Gastroesophageal sphincter (tissue), 3 donors: ENCODE data around the gene ACTN4.

Experiments used
- CTCF ChIP-seq, 4 experiments: fragments of 200-600 bp in 2 of 4; fragments of 450-650 bp in 2 of 4; sonication (generic) in 1 of 4; IDR thresholded peaks; one replicate each; pipeline ENCODE4 v1.5.1; 2017 to 2019; ENCODE audit warnings: antibody characterized with exemption in 4 of 4, mild to moderate bottlenecking in 2 of 4, moderate library complexity in 2 of 4
- EP300 ChIP-seq: sonication (generic); formaldehyde crosslinking; IDR thresholded peaks from one replicate; pipeline ENCODE4 v1.6.1; 2017; ENCODE audit warnings: antibody characterized with exemption, mild to moderate bottlenecking
- POLR2AphosphoS5 ChIP-seq: sonication (generic); formaldehyde crosslinking; IDR thresholded peaks from one replicate; pipeline ENCODE4 v1.6.1; 2017; ENCODE audit warnings: antibody characterized with exemption

GRCh38 chr19:38713865-38714264 lies 66.4 kb downstream of the ACTN4 start:
- no peak for TF ChIP-seq CTCF (IDR thresholded peaks at IDR 0.05)
- no peak for TF ChIP-seq EP300
- no peak for TF ChIP-seq POLR2AphosphoS5
